Measurements from ENCODE around the gene ZFYVE28.

GRCh38 chr4:2378401-2378800, 40.0 kb downstream of the ZFYVE28 start:
- TF ChIP-seq CTCF (IDR thresholded peaks at IDR 0.05 in 2 of 3, conservative IDR thresholded peaks at IDR 0.05 in 1 of 3; ENCODE audit: borderline replicate concordance in 1 of 3, insufficient read depth in 1 of 3, low read depth in 2 of 3, low read length in 2 of 3) (no peak), EZH2 (IDR thresholded peaks at IDR 0.05) (no peak), SP1 (IDR thresholded peaks at IDR 0.05; ENCODE audit: low read depth) (no peak), SIN3A (IDR thresholded peaks at IDR 0.05; ENCODE audit: low read depth) (no peak), CBX3 (IDR thresholded peaks at IDR 0.05; ENCODE audit: low read depth) (no peak)

All from HCT116 (cell line).